K562 (cell line): ENCODE data around the gene SUDS3. TPM values are rescaled to one million over a fixed set of nuclear protein-coding genes. Genes with fewer than 3 reads are reported as not detected.

Experiments
- ATAC-seq: fragments of 200-7000 bp; cut with Tn5 transposase; 3 replicates; pipeline ENCODE4 v1.9.1; 2020; ENCODE audit warnings: moderate library complexity
- BruUV-seq: library from RNA; stranded (reverse); fragments of 400-500 nt; replicated peaks from 2 replicates; lab custom pipeline; 2021; lab: Mats Ljungman, UMichigan
- CTCF ChIA-PET: fragments of 300-600 bp; formaldehyde crosslinking; extraction: SDS; loops from one replicate; lab custom pipeline; 2021; ENCODE audit warnings: low intra/inter-chr PET ratio; lab: Yijun Ruan, JAX
- POLR2A ChIA-PET: fragments of 300-600, 350-650 bp; sonication (Branson Sonifier 250); formaldehyde crosslinking; extraction: SDS; loops from one replicate; lab custom pipeline; 2021; ENCODE audit warnings: antibody characterized with exemption, inconsistent platforms; lab: Yijun Ruan, JAX
- DNase-seq, 4 experiments: peaks; one replicate each; pipeline versions ENCODE4 v3.0.0 to v3.0.0-alpha.2; 2011 to 2018; ENCODE audit warnings: low spot score in 3 of 4, mixed read lengths in 3 of 4; ENCODE audit errors: extremely low read depth in 1 of 4
- FAIRE-seq: peaks from 2 replicates; lab custom pipeline; 2011; peaks lifted over from hg19 to GRCh38; lab: Jason Lieb, UNC
- H2AFZ ChIP-seq: 2 replicates; pipeline ENCODE4 v1.6.0; 2011; ENCODE audit warnings: low read depth, low read length, control low read depth, inconsistent platforms
- H3K27ac ChIP-seq: fragments of 200-600 bp; 3 replicates; pipeline ENCODE4 v1.8.0; 2011; ENCODE audit warnings: low read depth, mild to moderate bottlenecking, control low read depth, inconsistent platforms, low read length, moderate library complexity, mixed read lengths; ENCODE audit errors: extremely low read depth
- H3K27me3 ChIP-seq, 2 experiments: fragments of 300-600 bp in 1 of 2; 2 replicates in 1 of 2; 3 replicates in 1 of 2; pipeline versions ENCODE4 v1.6.0 to v1.8.0; 2011; ENCODE audit warnings: inconsistent platforms in 2 of 2, low read length in 2 of 2, mild to moderate bottlenecking in 1 of 2, mixed read lengths in 1 of 2, moderate library complexity in 1 of 2; ENCODE audit not compliant: control insufficient read depth in 2 of 2, insufficient read depth in 2 of 2
- H3K36me3 ChIP-seq: fragments of 300-600 bp; 3 replicates; pipeline ENCODE4 v1.8.0; 2011; ENCODE audit warnings: mild to moderate bottlenecking, low read length, inconsistent platforms; ENCODE audit not compliant: control insufficient read depth, insufficient read depth
- H3K4me1 ChIP-seq, 2 experiments: fragments of 200-600 bp in 1 of 2; replicated peaks in 1 of 2; 2 replicates in 1 of 2; 3 replicates in 1 of 2; pipeline versions ENCODE4 v1.5.1 to v1.8.0; 2011; ENCODE audit warnings: inconsistent platforms in 2 of 2, low read length in 2 of 2, mild to moderate bottlenecking in 1 of 2, mixed read lengths in 1 of 2, moderate library complexity in 1 of 2; ENCODE audit not compliant: control insufficient read depth in 2 of 2, insufficient read depth in 2 of 2
- H3K4me2 ChIP-seq: 2 replicates; pipeline ENCODE4 v1.6.1; 2011; ENCODE audit warnings: low read length, control low read depth, inconsistent platforms, mixed read lengths; ENCODE audit not compliant: insufficient read depth
- H3K4me3 ChIP-seq: fragments of 200-600 bp; sonication (generic), shearing (Covaris generic); 2 replicates; pipeline ENCODE4 v1.5.1; 2016; ENCODE audit warnings: control low read depth, inconsistent platforms
- H3K79me2 ChIP-seq: fragments of 200-600 bp; 3 replicates; pipeline ENCODE4 v1.8.0; 2011; ENCODE audit warnings: low read length, inconsistent platforms; ENCODE audit not compliant: control insufficient read depth, insufficient read depth
- H3K9ac ChIP-seq, 2 experiments: 2 replicates each; pipeline versions ENCODE4 v1.6.0 to v1.6.1; 2011; ENCODE audit warnings: low read depth in 2 of 2, low read length in 2 of 2, control low read depth in 1 of 2, inconsistent platforms in 1 of 2, mild to moderate bottlenecking in 1 of 2, mixed read lengths in 1 of 2; ENCODE audit not compliant: insufficient read depth in 1 of 2
- H3K9me1 ChIP-seq: one replicate; pipeline ENCODE4 v1.6.0; 2011; ENCODE audit warnings: inconsistent platforms, mild to moderate bottlenecking, low read length, moderate library complexity; ENCODE audit not compliant: control insufficient read depth, insufficient read depth
- H3K9me3 ChIP-seq: replicated peaks from 2 replicates; pipeline ENCODE4 v1.5.1; 2011; ENCODE audit warnings: low read depth, low read length, inconsistent platforms; ENCODE audit not compliant: control insufficient read depth, insufficient read depth
- H4K20me1 ChIP-seq: replicated peaks from 2 replicates; pipeline ENCODE4 v1.6.1; 2011; ENCODE audit warnings: low read length, inconsistent platforms, mixed read lengths; ENCODE audit not compliant: control insufficient read depth, insufficient read depth
- ARID1B ChIP-seq: fragments of 450-650 bp; IDR thresholded peaks from 2 replicates; pipeline ENCODE4 v1.6.1; 2016; ENCODE audit warnings: antibody characterized with exemption, mild to moderate bottlenecking, inconsistent platforms
- CBFA2T3 ChIP-seq: fragments of 450-650 bp; IDR thresholded peaks from 2 replicates; pipeline ENCODE4 v1.6.1; 2017
- CEBPB ChIP-seq: fragments of 450-650 bp; IDR thresholded peaks from 2 replicates; pipeline ENCODE4 v1.6.1; 2016; ENCODE audit warnings: missing genetic modification characterization, missing compliant biosample characterization
- CEBPG ChIP-seq, 3 experiments: fragments of 200-800 bp in 1 of 3; sonication (Bioruptor generic) in 1 of 3; sonication (generic) in 1 of 3; formaldehyde crosslinking in 1 of 3; IDR thresholded peaks in 2 of 3; conservative IDR thresholded peaks in 1 of 3; 2 replicates each; pipeline versions ENCODE4 v1.6.1 to v1.8.0; 2016 to 2022; ENCODE audit warnings: missing compliant biosample characterization in 2 of 3, missing genetic modification characterization in 2 of 3, mild to moderate bottlenecking in 1 of 3, missing genetic modification reagents in 1 of 3
- RBBP5 ChIP-seq: fragments of 200-600 bp; sonication (generic); IDR thresholded peaks from 2 replicates; pipeline ENCODE4 v1.6.1; 2012; ENCODE audit warnings: borderline replicate concordance, mild to moderate bottlenecking, low read length, control low read depth, inconsistent platforms; ENCODE audit not compliant: insufficient read depth, poor library complexity, severe bottlenecking
- TBL1XR1 ChIP-seq, 2 experiments: IDR thresholded peaks; 2 replicates each; pipeline ENCODE4 v1.6.1; 2012; ENCODE audit warnings: improper control_type of control experiment in 2 of 2, low read length in 2 of 2, mild to moderate bottlenecking in 1 of 2
- YY1 ChIP-seq, 3 experiments: IDR thresholded peaks; 2 replicates each; pipeline ENCODE4 v1.6.1; 2011; ENCODE audit warnings: low read length in 2 of 3, mild to moderate bottlenecking in 2 of 3, moderate library complexity in 2 of 3, borderline replicate concordance in 1 of 3, control low read depth in 1 of 3, low read depth in 1 of 3; ENCODE audit not compliant: insufficient read depth in 3 of 3, insufficient replicate concordance in 2 of 3, control insufficient read depth in 1 of 3, insufficient read length in 1 of 3; ENCODE audit errors: extremely low read depth in 1 of 3
- WGBS: fragments of 100-300 bp; shearing (Covaris generic); methylation state at CpG from one replicate; pipeline ENCODE4 v1.1.6; 2016; ENCODE audit warnings: low coverage, mixed read lengths; ENCODE audit not compliant: insufficient coverage; ENCODE audit errors: missing lambda C conversion rate; 5-methylcytosine and 5-hydroxymethylcytosine counted together
- in situ Hi-C: fragments of 300-500 bp; cut with MboI; formaldehyde crosslinking; loops from 4 replicates; pipeline ENCODE4 v1.15.0; 2018; ENCODE audit warnings: inconsistent platforms, mixed read lengths
- intact Hi-C: fragments of 100-400 bp; cut with micrococcal nuclease; formaldehyde crosslinking; loops from 2 replicates; pipeline ENCODE4 v1.14.2; 2022
- polyA plus RNA-seq, 8 experiments: library from polyadenylated mRNA; depleted of rRNA in 4 of 8; stranded (reverse) in 5 of 8; unstranded in 3 of 8; fragments of >200 nt; fragmentation: Nextera tagmentation in 2 of 8; fragmentation: Illumina TruSeq in 1 of 8; extraction: Ambion mirVana in 2 of 8; extraction: Trizol in 1 of 8; gene quantifications; 2 replicates each; pipeline versions ENCODE4 v1.2.1 to v1.2.3, GENCODE V29; 2011 to 2014; ENCODE audit warnings: inconsistent platforms in 1 of 8, missing spikeins in 1 of 8
- total RNA-seq, 7 experiments: library from RNA; depleted of rRNA in 6 of 7; stranded (reverse); fragments of >200 nt in 6 of 7; fragmentation: Illumina TruSeq in 2 of 7; extraction: Trizol in 2 of 7; gene quantifications; 2 replicates each; pipeline versions ENCODE4 v1.2.1 to v1.2.3, GENCODE V29; 2011 to 2021; ENCODE audit warnings: low replicate concordance in 1 of 7
- TF ChIP-seq, protein P1 (sequence below): fragments of 450-650 bp; IDR thresholded peaks from 2 replicates; pipeline ENCODE4 v1.6.1; 2017; ENCODE audit warnings: mild to moderate bottlenecking, moderate library complexity
- TF ChIP-seq, protein P2 (sequence below): fragments of 250-450 bp; sonication (Bioruptor Pico); IDR thresholded peaks from 2 replicates; pipeline ENCODE4 v1.5.0; 2020; ENCODE audit warnings: mild to moderate bottlenecking
- TF ChIP-seq, protein P3 (sequence below): sonication (generic); IDR thresholded peaks from 2 replicates; pipeline ENCODE4 v1.6.1; 2016

SUDS3 gene
- total and polyA plus RNA-seq, 9 of the 15 experiments (the other 6 are each of a cell fraction or from before 2014, with no cell fraction given): 6.6 to 30.5 (median 23.3) TPM

DNA sequence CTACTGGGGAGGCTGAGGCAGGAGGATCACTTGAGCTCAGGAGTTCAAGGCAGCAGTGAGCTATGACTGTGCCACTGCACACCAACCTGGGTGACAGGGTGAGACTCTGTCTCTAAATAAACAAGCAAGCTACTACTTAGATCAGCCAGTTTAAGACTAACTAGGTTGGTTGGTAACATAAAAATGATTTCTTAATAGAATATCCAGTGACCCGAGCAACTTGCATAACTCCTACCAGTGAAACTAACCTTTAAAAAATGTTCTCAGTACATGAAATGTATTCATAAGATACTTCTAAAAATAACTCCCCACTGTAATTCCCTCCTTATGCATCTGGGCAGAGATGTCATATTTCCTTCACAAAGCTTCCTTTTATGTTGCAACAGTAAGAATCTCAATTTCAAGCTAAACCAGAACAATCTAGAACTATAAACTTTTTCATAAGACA lies 19.5 kb upstream of the SUDS3 start:
- peak overlapping the region in 1 of 2 experiments; percentile 87; a peak in 2 of 4 replicates for H3K9ac ChIP-seq
- H3K9me3 ChIP-seq: peaks cover 17% of the 10 kb centered on the region
- H3K4me1 ChIP-seq: peaks cover 8 to 20% of the 10 kb centered on the region in 2 experiments; a peak in 4 of 5 replicates
- TF ChIP-seq TBL1XR1 (IDR thresholded peaks at IDR 0.05; ENCODE audit: low read length in 2 of 2) (peak in 1 of 2 experiments; percentile 15; a peak in 1 of 4 replicates), CEBPG (CRISPR knock-in tag; IDR thresholded peaks at IDR 0.05) (no peak), CEBPG (tag; conservative IDR thresholded peaks at IDR 0.05 in 1 of 2, IDR thresholded peaks at IDR 0.05 in 1 of 2) (peak; percentile 54; a peak in 2 of 4 replicates), RBBP5 (no peak), CEBPB (peak; percentile 75), YY1 (IDR thresholded peaks at IDR 0.05; ENCODE audit: borderline replicate concordance in 1 of 3, control insufficient read depth in 1 of 3, extremely low read depth in 1 of 3, insufficient read depth in 3 of 3, insufficient read length in 1 of 3, insufficient replicate concordance in 2 of 3, low read depth in 1 of 3, low read length in 2 of 3) (no peak), ARID1B (no peak), CBFA2T3 (no peak)
- TF ChIP-seq, protein P1, sequence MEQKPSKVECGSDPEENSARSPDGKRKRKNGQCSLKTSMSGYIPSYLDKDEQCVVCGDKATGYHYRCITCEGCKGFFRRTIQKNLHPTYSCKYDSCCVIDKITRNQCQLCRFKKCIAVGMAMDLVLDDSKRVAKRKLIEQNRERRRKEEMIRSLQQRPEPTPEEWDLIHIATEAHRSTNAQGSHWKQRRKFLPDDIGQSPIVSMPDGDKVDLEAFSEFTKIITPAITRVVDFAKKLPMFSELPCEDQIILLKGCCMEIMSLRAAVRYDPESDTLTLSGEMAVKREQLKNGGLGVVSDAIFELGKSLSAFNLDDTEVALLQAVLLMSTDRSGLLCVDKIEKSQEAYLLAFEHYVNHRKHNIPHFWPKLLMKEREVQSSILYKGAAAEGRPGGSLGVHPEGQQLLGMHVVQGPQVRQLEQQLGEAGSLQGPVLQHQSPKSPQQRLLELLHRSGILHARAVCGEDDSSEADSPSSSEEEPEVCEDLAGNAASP: no peak
- TF ChIP-seq, protein P2, sequence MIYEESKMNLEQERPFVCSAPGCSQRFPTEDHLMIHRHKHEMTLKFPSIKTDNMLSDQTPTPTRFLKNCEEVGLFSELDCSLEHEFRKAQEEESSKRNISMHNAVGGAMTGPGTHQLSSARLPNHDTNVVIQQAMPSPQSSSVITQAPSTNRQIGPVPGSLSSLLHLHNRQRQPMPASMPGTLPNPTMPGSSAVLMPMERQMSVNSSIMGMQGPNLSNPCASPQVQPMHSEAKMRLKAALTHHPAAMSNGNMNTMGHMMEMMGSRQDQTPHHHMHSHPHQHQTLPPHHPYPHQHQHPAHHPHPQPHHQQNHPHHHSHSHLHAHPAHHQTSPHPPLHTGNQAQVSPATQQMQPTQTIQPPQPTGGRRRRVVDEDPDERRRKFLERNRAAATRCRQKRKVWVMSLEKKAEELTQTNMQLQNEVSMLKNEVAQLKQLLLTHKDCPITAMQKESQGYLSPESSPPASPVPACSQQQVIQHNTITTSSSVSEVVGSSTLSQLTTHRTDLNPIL (CRISPR knock-in tag): no peak
- TF ChIP-seq, protein P3, sequence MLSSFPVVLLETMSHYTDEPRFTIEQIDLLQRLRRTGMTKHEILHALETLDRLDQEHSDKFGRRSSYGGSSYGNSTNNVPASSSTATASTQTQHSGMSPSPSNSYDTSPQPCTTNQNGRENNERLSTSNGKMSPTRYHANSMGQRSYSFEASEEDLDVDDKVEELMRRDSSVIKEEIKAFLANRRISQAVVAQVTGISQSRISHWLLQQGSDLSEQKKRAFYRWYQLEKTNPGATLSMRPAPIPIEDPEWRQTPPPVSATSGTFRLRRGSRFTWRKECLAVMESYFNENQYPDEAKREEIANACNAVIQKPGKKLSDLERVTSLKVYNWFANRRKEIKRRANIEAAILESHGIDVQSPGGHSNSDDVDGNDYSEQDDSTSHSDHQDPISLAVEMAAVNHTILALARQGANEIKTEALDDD: peak; percentile 62; the same call in 1 of the 2 replicates
- FAIRE-seq: no peak
- ChIA-PET POLR2A (interaction anchor here (0.6 to 4.7 kb wide), 8 partner anchors 11 to 265 kb away, joined by 3 to 46 read pairs (median 6); partner anchors contain the start of gene SUDS3), CTCF (no interaction called here)
- in situ Hi-C loops (loop anchor here (25.0 kb wide), 1 partner anchor 170 kb away; no protein-coding TSS in a partner anchor), intact Hi-C loops (no loop called here)
- DNase-seq: peak in 1 of 4 experiments; percentile 28
- no TSS peak for BruUV-seq
- WGBS: 33% methylated on average over 1 of the region's 1 CpG
- peaks cover 29% of the 10 kb centered on the region for H3K36me3 ChIP-seq
- ATAC-seq: no peak
- H2AFZ ChIP-seq: peak overlapping the region; percentile 84; the same call in 1 of the 2 replicates
- H3K4me3 ChIP-seq: peak overlapping the region; percentile 41
- no peaks in the 10 kb centered on the region for H4K20me1 ChIP-seq
- H3K4me2 ChIP-seq: peak overlapping the region; percentile 62
- H3K9me1 ChIP-seq: no peaks in the 10 kb centered on the region
- H3K79me2 ChIP-seq: peaks cover 90% of the 10 kb centered on the region
- peak overlapping the region; percentile 88 for H3K27ac ChIP-seq
- no peaks in the 10 kb centered on the region for H3K27me3 ChIP-seq
